HAP-1 (cell line): ENCODE results near the gene ARFGAP1.

Experiments
- DNase-seq, 2 experiments: peaks; one replicate each; pipeline ENCODE4 v3.0.0-alpha.2; 2016 to 2020; ENCODE audit warnings: low spot score in 2 of 2
- H3K27me3 ChIP-seq: fragments of 250-450 bp; sonication (Bioruptor Pico); 2 replicates; pipeline ENCODE4 v1.5.1; 2020; ENCODE audit warnings: low read depth, mild to moderate bottlenecking, moderate library complexity
- H3K36me3 ChIP-seq: fragments of 250-450 bp; sonication (Bioruptor Pico); replicated peaks from 2 replicates; pipeline ENCODE4 v1.5.1; 2020; ENCODE audit warnings: mild to moderate bottlenecking
- H3K4me1 ChIP-seq: fragments of 250-450 bp; sonication (Bioruptor Pico); 2 replicates; pipeline ENCODE4 v1.5.1; 2020; ENCODE audit warnings: mild to moderate bottlenecking
- H3K4me3 ChIP-seq: fragments of 250-450 bp; sonication (Bioruptor Pico); 2 replicates; pipeline ENCODE4 v1.5.1; 2020; ENCODE audit warnings: mild to moderate bottlenecking, moderate library complexity
- H3K9me3 ChIP-seq: fragments of 250-450 bp; sonication (Bioruptor Pico); 2 replicates; pipeline ENCODE4 v1.5.1; 2020; ENCODE audit warnings: mild to moderate bottlenecking, moderate library complexity
- in situ Hi-C: fragments of 300-500 bp; cut with MboI; formaldehyde crosslinking; loops from 3 replicates; pipeline ENCODE4 v1.14.3; 2020; ENCODE audit warnings: low sequenced_read_pairs, inconsistent platforms, mixed read lengths

ARFGAP1 gene

DNA sequence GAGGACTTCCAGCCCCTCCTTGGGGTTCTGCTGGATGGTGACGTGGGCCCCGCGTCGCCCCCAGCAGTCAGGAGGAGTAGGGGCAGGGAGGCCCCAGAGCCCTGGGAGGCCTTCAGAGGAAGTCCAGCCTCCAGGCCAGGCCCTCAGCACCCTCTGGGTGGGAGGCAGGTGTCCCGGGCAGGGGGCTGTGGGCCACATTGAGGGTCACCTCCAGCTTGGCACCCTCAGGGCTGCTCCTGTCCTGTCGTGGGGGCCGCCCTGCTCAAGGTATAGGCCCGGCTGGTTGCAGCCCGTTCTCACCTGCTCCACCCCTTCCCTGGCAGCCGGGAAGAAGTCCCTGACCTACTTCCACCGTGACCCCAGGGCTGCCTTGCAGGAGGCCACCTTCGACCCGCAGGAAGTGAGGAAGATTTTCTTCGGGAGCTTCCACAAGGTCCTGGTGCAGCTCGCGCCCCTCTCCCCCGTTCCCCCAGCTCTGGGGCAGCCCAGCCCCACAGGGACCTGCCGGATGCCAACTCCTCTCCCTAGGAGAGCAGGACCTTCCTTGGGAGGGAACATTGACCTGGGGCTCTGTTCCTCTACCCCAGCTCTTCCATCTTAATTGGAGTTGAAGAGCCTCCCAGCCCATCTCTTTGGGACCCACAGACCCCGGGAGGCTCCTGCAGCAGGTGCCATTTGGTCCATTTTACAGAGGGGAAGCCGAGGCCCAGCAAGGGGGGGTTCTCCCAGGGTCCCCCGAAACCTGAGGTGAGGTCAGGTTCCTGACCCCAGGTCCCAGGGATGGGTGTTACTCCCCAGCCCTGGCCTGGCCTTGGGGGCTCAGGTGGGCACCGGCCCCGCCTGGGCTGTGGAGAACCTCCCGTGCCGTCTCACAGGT, 46.8 kb downstream of the ARFGAP1 start:
- in situ Hi-C loops = no loop called here
- Histone ChIP-seq H3K27me3 (peaks cover 54% of the 10 kb centered on the region), H3K4me1 (no peaks in the 10 kb centered on the region), H3K4me3 (no peak overlapping the region), H3K9me3 (no peaks in the 10 kb centered on the region), H3K36me3 (no peaks in the 10 kb centered on the region)
- DNase-seq = no peak

DNA sequence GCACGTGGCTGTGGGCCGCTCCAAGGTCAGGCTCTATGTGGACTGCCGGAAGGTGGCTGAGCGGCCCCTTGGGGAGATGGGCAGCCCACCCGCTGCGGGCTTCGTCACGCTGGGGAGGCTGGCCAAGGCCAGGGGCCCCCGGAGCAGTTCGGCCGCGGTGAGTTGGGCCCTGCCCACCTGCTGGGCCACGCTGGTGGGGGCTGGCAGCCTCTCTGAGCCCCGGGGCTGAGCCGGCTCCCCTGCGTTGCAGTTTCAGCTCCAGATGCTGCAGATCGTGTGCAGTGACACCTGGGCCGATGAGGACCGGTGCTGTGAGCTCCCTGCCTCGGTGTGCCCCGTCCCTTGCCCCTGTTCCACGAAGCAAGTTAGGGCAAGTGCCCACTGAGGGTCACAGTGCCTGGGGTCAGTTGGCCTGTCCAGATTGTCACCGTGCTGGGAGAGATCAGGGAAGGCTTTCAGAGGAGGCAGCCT, 47.5 kb downstream of the ARFGAP1 start:
- Histone ChIP-seq H3K4me3 (no peak overlapping the region), H3K4me1 (no peaks in the 10 kb centered on the region), H3K36me3 (no peaks in the 10 kb centered on the region), H3K9me3 (no peaks in the 10 kb centered on the region), H3K27me3 (peaks cover 58% of the 10 kb centered on the region)
- in situ Hi-C loops = no loop called here
- DNase-seq = no peak

DNA sequence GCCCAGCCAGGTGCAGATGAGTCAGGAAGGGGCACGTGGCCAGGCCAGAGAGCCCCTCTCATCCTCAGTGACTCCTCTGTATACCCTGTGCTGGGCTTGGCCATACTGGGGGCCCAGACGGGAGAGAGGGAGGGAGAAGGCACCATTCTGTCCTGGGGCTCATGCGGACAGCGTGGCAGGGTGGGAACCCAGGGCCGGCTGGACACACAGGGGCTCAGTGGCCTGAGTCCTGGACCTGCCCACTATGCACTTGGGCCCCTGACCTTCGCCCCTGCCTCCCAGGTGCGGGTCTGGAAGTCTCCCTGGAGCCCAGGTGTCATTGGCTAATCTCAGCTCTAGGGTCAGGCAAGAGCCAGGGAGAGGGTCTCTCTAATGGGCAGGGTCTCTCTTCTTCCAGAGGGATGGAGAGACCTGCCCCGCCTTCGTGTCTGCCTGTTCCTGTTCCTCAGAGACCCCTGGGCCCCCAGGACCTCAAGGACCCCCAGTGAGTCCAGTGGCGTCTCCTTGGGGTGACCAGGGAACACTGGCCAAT, 48.1 kb downstream of the ARFGAP1 start:
- Histone ChIP-seq H3K36me3 (no peaks in the 10 kb centered on the region), H3K27me3 (peaks cover 56% of the 10 kb centered on the region), H3K4me1 (no peaks in the 10 kb centered on the region), H3K4me3 (no peak overlapping the region), H3K9me3 (no peaks in the 10 kb centered on the region)
- in situ Hi-C loops = no loop called here
- DNase-seq = no peak

DNA sequence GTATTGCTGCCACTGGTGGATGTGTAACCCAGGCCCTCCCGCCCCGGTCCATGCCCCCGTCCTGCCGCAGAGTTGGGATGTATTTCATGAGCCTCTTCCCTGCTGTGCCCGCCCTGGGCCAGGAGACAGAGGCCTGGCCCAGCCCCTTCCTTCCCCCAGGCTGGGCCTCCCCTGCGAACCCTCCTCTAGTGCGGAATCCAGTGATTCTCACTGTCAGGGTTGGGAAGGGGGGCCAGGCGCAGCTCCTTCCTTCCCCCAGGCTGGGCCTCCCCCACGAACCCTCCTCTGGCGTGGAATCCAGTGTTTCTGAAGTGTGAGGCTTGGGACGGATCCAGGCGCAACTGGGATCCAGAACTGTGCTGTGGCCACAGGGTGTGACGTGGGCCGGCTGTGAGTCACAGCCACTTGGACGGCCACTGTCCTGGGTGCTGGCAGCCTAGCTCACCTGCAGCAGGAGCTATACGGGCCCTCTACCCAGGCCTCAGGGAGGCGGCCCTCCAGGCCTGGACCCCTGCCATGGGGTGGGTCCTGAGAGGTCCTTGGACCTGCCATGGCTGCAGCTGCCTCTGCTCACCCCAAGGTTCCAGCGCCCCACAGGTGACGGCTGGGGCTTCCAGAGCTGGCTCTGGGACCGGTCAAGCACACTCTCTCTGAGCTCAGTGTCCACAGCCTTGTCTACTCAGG, 48.7 kb downstream of the ARFGAP1 start:
- in situ Hi-C loops = no loop called here
- DNase-seq = no peak
- no peaks in the 10 kb centered on the region for H3K36me3 ChIP-seq

DNA sequence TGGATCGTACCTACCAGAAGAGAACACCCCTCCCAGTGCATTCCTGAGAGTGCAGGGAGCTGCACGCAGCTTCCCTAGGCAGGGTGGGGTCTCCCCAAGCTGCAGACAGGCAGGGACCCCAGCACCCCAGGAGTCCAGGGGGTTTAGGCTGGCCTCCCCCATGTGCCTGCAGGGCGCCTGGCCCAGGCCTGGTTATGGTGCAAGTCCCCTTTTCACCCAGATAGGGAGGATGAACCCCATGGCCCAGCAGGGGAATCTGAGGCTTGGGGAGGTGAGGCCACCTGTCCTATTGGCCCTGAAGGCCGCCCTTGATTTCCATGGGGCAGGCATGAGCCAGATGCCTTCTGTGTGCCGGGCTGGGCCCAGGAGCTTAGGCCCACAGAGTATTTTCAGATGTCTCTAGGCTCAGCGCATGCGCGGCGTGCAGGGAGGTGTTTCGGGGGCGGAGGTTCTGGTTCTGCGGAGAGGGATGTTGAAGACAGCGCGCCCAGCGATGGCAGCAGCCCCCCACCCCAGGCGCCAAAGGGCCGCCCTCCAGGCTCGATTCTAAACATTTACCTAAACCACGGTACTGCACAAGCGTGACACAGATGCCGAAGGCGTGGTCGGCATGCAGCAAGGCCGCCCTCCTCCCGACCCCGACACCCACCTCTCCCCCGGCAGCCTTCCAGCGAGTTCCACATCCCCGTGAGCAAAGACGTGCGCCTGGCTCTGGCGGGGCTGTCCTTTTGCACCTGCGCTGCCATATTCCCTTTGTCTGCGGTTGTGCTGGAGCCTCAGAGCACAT, 49.7 kb downstream of the ARFGAP1 start:
- no peaks in the 10 kb centered on the region for H3K9me3 ChIP-seq
- in situ Hi-C loops = no loop called here

More for the DNA sequence above, 48.7 kb downstream of the ARFGAP1 start:
- H3K27me3 ChIP-seq = peaks cover 55% of the 10 kb centered on the region
- no peaks in the 10 kb centered on the region for H3K9me3 ChIP-seq
- no peak overlapping the region for H3K4me3 ChIP-seq
- H3K4me1 ChIP-seq = no peaks in the 10 kb centered on the region

DNA sequence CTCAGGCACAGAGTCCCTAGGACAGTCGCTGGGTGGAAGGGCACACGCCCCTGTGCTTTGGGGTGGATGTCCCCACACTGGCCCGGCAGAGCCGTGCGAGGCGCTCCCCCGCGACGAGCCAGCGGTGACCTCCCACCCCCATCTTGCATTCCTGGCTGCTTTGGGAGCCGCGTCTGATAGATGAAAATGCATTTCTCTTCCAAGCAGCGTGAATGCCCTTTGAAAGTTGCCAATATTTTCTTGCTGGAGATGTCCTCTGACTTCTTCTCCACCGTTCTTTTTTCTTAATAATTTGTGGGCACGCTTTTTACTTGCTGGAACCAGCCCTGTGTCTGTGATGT, 50.3 kb downstream of the ARFGAP1 start:
- in situ Hi-C loops = no loop called here
- DNase-seq = no peak
- peaks cover 45% of the 10 kb centered on the region for H3K27me3 ChIP-seq
- H3K9me3 ChIP-seq = no peaks in the 10 kb centered on the region
- no peak overlapping the region for H3K4me3 ChIP-seq
- no peaks in the 10 kb centered on the region for H3K4me1 ChIP-seq
- H3K36me3 ChIP-seq = no peaks in the 10 kb centered on the region

More for the DNA sequence above, 49.7 kb downstream of the ARFGAP1 start:
- DNase-seq = no peak
- Histone ChIP-seq H3K27me3 (peaks cover 50% of the 10 kb centered on the region), H3K4me3 (no peak overlapping the region), H3K36me3 (no peaks in the 10 kb centered on the region), H3K4me1 (no peaks in the 10 kb centered on the region)

DNA sequence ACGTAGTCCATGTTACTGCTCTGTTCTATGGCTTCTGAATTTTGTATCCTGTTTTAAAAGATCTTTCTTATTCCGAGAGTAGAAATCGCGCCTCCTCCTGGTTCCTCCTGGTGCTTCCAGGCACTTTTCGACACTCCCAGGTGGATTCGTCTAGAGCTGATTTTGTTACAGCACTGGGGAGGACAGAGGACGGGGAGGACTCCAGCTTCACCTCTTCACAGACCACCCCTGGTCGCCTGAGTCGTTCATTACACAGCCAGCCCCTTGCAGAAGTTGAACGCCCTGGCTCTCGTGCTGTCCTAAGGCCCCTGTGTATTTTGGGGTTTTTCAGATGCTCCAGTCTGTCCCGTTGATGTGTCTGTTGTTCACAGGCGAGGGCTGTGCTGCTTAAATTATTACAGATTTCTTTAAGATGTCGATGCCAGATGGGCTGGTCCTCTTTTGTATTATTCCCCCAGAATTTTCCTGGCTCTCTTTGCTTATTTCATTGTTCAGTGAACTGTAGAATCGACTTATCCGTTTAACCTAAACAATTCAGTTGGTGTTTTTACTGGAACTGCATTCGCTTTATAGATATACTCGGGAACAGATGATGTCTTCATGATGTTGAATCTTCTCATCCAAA, 50.9 kb downstream of the ARFGAP1 start:
- no peak overlapping the region for H3K4me3 ChIP-seq
- peaks cover 39% of the 10 kb centered on the region for H3K27me3 ChIP-seq
- in situ Hi-C loops = no loop called here
- no peaks in the 10 kb centered on the region for H3K36me3 ChIP-seq
- no peak for DNase-seq
- no peaks in the 10 kb centered on the region for H3K9me3 ChIP-seq
- H3K4me1 ChIP-seq = no peaks in the 10 kb centered on the region

DNA sequence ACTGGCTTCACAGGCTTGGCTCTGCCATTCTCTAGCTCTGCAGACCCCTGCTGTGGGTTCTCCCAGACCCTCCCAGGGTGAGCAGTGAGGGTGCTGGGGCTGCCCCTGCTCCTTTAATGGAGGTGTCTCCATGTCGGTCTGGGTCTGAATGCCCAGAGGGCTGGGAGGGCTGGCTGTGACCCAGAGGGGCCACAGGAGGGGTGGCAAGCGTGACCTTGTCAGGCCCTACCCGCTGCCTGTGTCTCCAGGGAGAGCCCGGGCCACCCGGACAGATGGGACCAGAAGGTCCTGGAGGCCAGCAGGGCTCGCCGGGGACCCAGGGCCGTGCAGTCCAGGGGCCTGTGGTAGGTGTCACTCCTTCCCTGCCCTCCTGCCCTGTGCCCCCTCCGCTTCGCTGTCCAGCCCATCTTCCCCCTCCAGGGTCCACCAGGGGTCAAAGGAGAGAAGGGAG, 52.4 kb downstream of the ARFGAP1 start:
- in situ Hi-C loops = no loop called here
- Histone ChIP-seq H3K36me3 (no peaks in the 10 kb centered on the region), H3K27me3 (peaks cover 38% of the 10 kb centered on the region), H3K4me1 (no peaks in the 10 kb centered on the region), H3K9me3 (no peaks in the 10 kb centered on the region), H3K4me3 (no peak overlapping the region)
- DNase-seq = no peak

DNA sequence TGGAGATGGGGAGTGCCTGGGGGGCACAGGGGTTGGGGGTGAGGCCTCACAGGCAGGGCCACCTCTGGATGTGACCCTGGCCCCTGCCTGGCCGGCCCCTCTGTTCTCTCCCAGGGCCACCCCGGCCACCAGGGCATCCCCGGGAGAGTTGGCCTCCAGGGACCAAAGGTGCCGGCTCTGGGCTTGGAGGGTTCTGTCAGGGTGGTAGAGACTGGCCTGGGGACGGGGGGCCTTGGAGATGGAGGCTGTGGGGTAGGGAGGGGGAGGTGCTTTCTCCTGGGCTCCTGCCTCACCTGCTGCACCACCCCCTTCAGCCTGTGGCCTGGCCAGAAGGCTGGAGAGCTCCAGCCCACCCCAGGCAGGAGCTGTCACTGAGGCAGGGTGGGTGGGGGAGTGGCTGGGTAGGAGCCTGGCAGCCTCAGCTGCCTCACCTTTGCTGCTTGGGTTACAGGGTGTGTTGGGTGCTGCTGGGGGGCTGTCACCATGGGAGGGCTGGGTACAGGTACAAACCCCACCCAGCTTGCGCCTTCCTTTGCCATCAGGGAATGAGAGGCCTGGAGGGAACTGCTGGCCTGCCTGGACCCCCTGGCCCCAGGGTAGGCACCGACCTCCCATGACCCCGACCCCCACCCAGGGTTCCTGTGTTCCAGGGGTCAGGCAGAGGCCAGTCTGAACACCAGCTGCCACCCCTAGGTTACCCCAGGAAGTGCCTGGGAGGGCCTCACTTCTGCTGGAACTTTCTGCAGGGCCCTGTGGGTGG, 53.1 kb downstream of the ARFGAP1 start:
- no peaks in the 10 kb centered on the region for H3K36me3 ChIP-seq
- no peak overlapping the region for H3K4me3 ChIP-seq
- no peak for DNase-seq
- H3K27me3 ChIP-seq = peaks cover 36% of the 10 kb centered on the region
- H3K4me1 ChIP-seq = no peaks in the 10 kb centered on the region
- in situ Hi-C loops = no loop called here
- H3K9me3 ChIP-seq = no peaks in the 10 kb centered on the region

DNA sequence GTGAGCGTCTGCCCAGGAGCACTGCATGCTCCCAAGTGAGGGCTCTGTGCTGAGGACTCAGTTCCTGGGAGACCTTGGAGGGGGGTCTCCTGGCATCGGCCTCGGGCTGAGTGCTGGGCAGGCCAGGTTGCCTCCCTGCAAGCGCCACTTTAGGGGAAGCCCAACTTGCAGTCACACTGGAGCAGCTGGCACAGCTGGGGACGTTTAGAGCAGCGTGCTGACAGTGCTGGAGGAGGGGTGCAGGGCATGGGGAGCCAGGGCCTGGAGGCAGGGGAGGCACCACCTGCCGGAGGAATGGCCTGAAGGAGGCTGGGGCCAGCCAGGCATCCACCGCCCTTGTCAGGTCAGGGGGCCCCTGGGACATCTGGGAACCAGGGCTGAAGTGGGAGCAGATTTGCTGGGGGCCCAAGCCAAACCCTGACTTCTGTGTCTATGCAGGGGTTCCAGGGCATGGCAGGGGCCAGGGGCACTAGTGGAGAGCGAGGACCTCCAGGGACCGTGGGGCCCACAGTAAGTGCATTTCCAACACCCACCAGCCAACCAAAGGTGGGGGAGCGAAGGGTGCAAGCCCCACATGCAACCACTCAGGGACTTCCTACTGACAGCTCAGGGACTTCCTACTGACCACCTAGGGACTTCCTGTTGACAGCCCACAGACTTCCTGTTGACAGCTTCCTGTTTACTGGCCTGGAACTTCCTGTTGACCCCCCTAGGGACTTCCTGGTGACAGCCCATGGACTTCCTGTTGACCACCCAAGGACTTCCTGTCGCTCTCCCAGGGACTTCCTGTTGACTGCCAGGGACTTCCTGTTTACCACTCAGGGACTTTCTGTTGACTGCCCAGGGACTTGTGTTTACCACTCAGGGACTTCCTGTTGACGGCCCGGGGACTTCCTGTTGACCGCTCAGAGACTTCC, 54.0 kb downstream of the ARFGAP1 start:
- in situ Hi-C loops = no loop called here
- DNase-seq = no peak
- no peak overlapping the region for H3K4me3 ChIP-seq

DNA sequence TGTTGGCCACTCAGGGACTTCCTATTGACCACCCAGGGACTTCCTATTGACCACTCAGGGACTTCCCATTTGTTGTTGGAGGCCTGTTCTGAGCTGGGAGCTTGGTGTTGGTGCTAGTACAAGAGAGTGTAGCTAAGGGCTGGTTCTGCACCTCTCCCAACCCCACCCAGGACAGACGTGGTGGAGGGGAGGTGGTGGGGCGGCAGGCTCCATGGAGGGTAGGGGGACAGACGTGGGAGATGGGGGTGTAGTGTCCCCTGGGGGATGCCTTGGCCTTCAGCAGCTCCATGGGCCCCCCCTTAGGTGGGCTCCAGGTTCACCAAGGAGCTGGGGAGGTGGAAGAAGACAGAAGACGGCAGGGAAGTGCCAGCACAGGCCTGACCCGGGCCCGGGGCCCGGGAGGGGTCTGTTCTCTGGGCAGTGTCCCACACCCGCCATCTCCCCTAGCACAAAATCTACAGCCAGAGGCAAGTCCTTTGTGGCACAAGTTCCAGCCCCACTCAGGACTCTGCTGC, 54.7 kb downstream of the ARFGAP1 start:
- in situ Hi-C loops = no loop called here
- H3K36me3 ChIP-seq = no peaks in the 10 kb centered on the region
- H3K4me1 ChIP-seq = no peaks in the 10 kb centered on the region
- no peak overlapping the region for H3K4me3 ChIP-seq
- H3K9me3 ChIP-seq = peaks cover 4% of the 10 kb centered on the region; the same call in 1 of the 2 replicates
- peaks cover 23% of the 10 kb centered on the region for H3K27me3 ChIP-seq
- DNase-seq = no peak

More for the DNA sequence above, 54.0 kb downstream of the ARFGAP1 start:
- Histone ChIP-seq H3K4me1 (no peaks in the 10 kb centered on the region), H3K9me3 (no peaks in the 10 kb centered on the region), H3K27me3 (peaks cover 28% of the 10 kb centered on the region), H3K36me3 (no peaks in the 10 kb centered on the region)
